ENCODE measurements around the gene ENC1.

ENC1 gene

DNA sequence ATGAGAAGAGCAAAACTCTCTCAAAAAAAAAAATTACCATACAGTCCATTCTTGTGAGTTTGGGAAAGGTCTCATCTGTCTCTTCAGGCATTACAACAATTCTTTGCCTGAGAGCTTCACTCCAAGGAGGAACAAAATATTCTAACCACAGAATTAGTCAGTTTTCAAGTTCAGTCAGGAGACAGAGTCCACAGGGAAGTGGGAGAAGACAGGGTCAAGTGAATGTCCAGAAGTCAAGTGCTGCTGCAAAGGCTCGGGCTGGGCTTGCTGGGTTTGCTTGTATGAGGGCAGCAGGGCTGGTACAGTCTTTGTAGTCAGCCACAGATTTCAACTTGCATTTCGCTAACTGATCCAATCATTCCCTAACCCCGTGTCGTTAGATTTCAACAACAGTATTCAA, 26.9 kb upstream of the ENC1 start:
- Histone ChIP-seq H3K4me1 (ENCODE audit: insufficient read depth, low read length) (no peaks in the 10 kb centered on the region), H2AFZ (ENCODE audit: low read depth, low read length) (no peak overlapping the region), H3K27ac (ENCODE audit: low read length) (no peak overlapping the region), H3K4me2 (ENCODE audit: insufficient read depth, low read length) (no peak overlapping the region), H3K36me3 (ENCODE audit: insufficient read depth, low read length) (no peaks in the 10 kb centered on the region), H3K9ac (ENCODE audit: low read depth, low read length) (no peak overlapping the region), H3K9me3 (ENCODE audit: insufficient read depth, low read length, severe bottlenecking) (peaks cover 10% of the 10 kb centered on the region), H3K79me2 (ENCODE audit: insufficient read depth, low read length) (no peaks in the 10 kb centered on the region), H3K27me3 (ENCODE audit: insufficient read depth, low read length, poor library complexity) (peaks cover 17% of the 10 kb centered on the region), H4K20me1 (ENCODE audit: insufficient read depth, low read length) (no peaks in the 10 kb centered on the region), H3K4me3 (ENCODE audit: low read depth in 1 of 2, low read length in 2 of 2) (no peak overlapping the region)
- ATAC-seq (ENCODE audit: insufficient read depth, low read depth) (no peak), DNase-seq (no peak)
- no peak for TF ChIP-seq EZH2 (IDR thresholded peaks at IDR 0.05; ENCODE audit: borderline replicate concordance, low read depth, low read length, severe bottlenecking)
- no peak for TF ChIP-seq CTCF (IDR thresholded peaks at IDR 0.05; ENCODE audit: borderline replicate concordance, extremely low read depth, low read length, poor library complexity, severe bottlenecking)

GRCh38 chr5:74665816-74666215, 25.3 kb upstream of the ENC1 start:
- Histone ChIP-seq H4K20me1 (ENCODE audit: insufficient read depth, low read length) (no peaks in the 10 kb centered on the region), H3K4me1 (ENCODE audit: insufficient read depth, low read length) (no peaks in the 10 kb centered on the region), H2AFZ (ENCODE audit: low read depth, low read length) (no peak overlapping the region), H3K9me3 (ENCODE audit: insufficient read depth, low read length, severe bottlenecking) (peaks cover 10% of the 10 kb centered on the region), H3K27ac (ENCODE audit: low read length) (no peak overlapping the region), H3K4me2 (ENCODE audit: insufficient read depth, low read length) (no peak overlapping the region), H3K27me3 (ENCODE audit: insufficient read depth, low read length, poor library complexity) (peaks cover 20% of the 10 kb centered on the region), H3K36me3 (ENCODE audit: insufficient read depth, low read length) (no peaks in the 10 kb centered on the region), H3K79me2 (ENCODE audit: insufficient read depth, low read length) (no peaks in the 10 kb centered on the region), H3K4me3 (ENCODE audit: low read depth in 1 of 2, low read length in 2 of 2) (no peak overlapping the region), H3K9ac (ENCODE audit: low read depth, low read length) (no peak overlapping the region)
- ATAC-seq (ENCODE audit: insufficient read depth, low read depth) = no peak
- DNase-seq = no peak
- no peak for TF ChIP-seq EZH2 (IDR thresholded peaks at IDR 0.05; ENCODE audit: borderline replicate concordance, low read depth, low read length, severe bottlenecking)
- TF ChIP-seq CTCF (IDR thresholded peaks at IDR 0.05; ENCODE audit: borderline replicate concordance, extremely low read depth, low read length, poor library complexity, severe bottlenecking) = no peak

GRCh38 chr5:74665273-74665672, 24.7 kb upstream of the ENC1 start:
- no peak for ATAC-seq (ENCODE audit: insufficient read depth, low read depth)
- no peak for TF ChIP-seq EZH2 (IDR thresholded peaks at IDR 0.05; ENCODE audit: borderline replicate concordance, low read depth, low read length, severe bottlenecking)
- TF ChIP-seq CTCF (IDR thresholded peaks at IDR 0.05; ENCODE audit: borderline replicate concordance, extremely low read depth, low read length, poor library complexity, severe bottlenecking) = no peak
- H3K27ac ChIP-seq (ENCODE audit: low read length) = no peak overlapping the region

DNA sequence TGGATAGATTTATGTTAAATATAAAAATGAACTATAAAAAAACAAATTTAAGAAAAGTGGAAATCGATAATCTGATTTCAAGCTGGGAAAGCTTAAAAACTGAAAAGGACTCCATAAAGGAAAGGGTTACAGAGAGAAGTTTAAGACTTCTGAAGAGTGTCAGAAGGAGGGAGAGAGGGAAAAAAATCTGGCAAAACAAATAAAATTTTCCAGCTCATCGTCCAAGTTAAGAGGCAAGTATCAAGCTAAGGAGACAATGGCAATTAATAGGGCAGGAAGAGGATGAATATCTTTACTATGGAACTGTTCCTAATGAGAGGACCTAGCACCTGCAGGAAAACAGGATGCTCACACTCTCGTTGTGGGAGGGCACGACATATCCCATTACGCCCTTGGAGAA, 24.0 kb upstream of the ENC1 start:
- H3K4me2 ChIP-seq (ENCODE audit: insufficient read depth, low read length) = no peak overlapping the region
- H3K4me1 ChIP-seq (ENCODE audit: insufficient read depth, low read length) = no peaks in the 10 kb centered on the region
- no peak overlapping the region for H3K27ac ChIP-seq (ENCODE audit: low read length)
- no peak overlapping the region for H2AFZ ChIP-seq (ENCODE audit: low read depth, low read length)
- no peak overlapping the region for H3K9ac ChIP-seq (ENCODE audit: low read depth, low read length)
- DNase-seq = no peak
- ATAC-seq (ENCODE audit: insufficient read depth, low read depth) = no peak
- no peaks in the 10 kb centered on the region for H3K36me3 ChIP-seq (ENCODE audit: insufficient read depth, low read length)
- no peaks in the 10 kb centered on the region for H3K9me3 ChIP-seq (ENCODE audit: insufficient read depth, low read length, severe bottlenecking)
- H3K27me3 ChIP-seq (ENCODE audit: insufficient read depth, low read length, poor library complexity) = peaks cover 23% of the 10 kb centered on the region
- no peaks in the 10 kb centered on the region for H3K79me2 ChIP-seq (ENCODE audit: insufficient read depth, low read length)
- H4K20me1 ChIP-seq (ENCODE audit: insufficient read depth, low read length) = no peaks in the 10 kb centered on the region
- no peak overlapping the region for H3K4me3 ChIP-seq (ENCODE audit: low read depth in 1 of 2, low read length in 2 of 2)
- TF ChIP-seq EZH2 (IDR thresholded peaks at IDR 0.05; ENCODE audit: borderline replicate concordance, low read depth, low read length, severe bottlenecking) (no peak), CTCF (IDR thresholded peaks at IDR 0.05; ENCODE audit: borderline replicate concordance, extremely low read depth, low read length, poor library complexity, severe bottlenecking) (no peak)

More at GRCh38 chr5:74665273-74665672, 24.7 kb upstream of the ENC1 start:
- Histone ChIP-seq H3K36me3 (ENCODE audit: insufficient read depth, low read length) (no peaks in the 10 kb centered on the region), H3K79me2 (ENCODE audit: insufficient read depth, low read length) (no peaks in the 10 kb centered on the region), H4K20me1 (ENCODE audit: insufficient read depth, low read length) (no peaks in the 10 kb centered on the region), H3K9ac (ENCODE audit: low read depth, low read length) (no peak overlapping the region), H2AFZ (ENCODE audit: low read depth, low read length) (no peak overlapping the region), H3K4me3 (ENCODE audit: low read depth in 1 of 2, low read length in 2 of 2) (no peak overlapping the region), H3K27me3 (ENCODE audit: insufficient read depth, low read length, poor library complexity) (peaks cover 23% of the 10 kb centered on the region), H3K4me2 (ENCODE audit: insufficient read depth, low read length) (no peak overlapping the region), H3K4me1 (ENCODE audit: insufficient read depth, low read length) (no peaks in the 10 kb centered on the region), H3K9me3 (ENCODE audit: insufficient read depth, low read length, severe bottlenecking) (peaks cover 5% of the 10 kb centered on the region)
- no peak for DNase-seq

All from DND-41 (cell line).